ENCODE data around the gene CDHR2.

DNA sequence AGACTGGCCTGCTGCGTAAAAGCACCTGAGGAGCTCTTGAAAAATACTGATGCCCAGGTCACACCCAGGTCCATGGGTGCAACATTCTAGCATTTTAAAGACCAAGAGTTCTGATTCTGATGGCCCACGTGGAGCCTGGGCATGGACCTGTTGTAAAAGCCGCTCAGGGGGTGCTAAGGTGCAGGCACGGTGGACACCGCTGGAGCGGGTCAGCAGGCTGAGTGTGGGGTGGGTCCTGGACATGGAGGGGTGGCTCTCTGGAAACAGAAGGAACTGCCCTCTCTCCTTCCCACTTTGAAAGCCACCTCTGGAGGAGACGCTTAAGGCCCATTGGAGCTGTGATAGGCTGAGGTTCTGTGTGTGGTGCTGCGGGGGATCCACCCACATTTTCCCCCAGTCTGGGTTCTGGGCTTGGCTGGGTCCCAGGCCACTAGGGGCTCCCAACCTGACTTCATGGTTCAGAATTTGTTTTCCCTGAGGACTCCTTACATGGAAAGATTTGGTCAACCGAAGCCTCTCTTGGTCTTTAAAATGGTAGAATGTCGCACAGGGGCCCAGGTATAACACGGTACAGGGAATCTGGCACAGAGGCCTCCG is 44.2 kb downstream of the CDHR2 start:
- TF ChIP-seq EP300 (IDR thresholded peaks at IDR 0.05) (no peak), POLR2A (IDR thresholded peaks at IDR 0.05) (no peak)
- TF ChIP-seq, protein P1, sequence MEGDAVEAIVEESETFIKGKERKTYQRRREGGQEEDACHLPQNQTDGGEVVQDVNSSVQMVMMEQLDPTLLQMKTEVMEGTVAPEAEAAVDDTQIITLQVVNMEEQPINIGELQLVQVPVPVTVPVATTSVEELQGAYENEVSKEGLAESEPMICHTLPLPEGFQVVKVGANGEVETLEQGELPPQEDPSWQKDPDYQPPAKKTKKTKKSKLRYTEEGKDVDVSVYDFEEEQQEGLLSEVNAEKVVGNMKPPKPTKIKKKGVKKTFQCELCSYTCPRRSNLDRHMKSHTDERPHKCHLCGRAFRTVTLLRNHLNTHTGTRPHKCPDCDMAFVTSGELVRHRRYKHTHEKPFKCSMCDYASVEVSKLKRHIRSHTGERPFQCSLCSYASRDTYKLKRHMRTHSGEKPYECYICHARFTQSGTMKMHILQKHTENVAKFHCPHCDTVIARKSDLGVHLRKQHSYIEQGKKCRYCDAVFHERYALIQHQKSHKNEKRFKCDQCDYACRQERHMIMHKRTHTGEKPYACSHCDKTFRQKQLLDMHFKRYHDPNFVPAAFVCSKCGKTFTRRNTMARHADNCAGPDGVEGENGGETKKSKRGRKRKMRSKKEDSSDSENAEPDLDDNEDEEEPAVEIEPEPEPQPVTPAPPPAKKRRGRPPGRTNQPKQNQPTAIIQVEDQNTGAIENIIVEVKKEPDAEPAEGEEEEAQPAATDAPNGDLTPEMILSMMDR (IDR thresholded peaks at IDR 0.05), result no peak

Data from tibial nerve (tissue), 4 donors.